AG04450 (cell line): Measurements from ENCODE around the gene KRT75. TPM values are rescaled to one million over a fixed set of nuclear protein-coding genes. Genes with fewer than 3 reads are reported as not detected.

Experiments used
- CTCF ChIA-PET: fragments of 300-600, 350-600 bp; formaldehyde crosslinking; extraction: SDS; loops from one replicate; lab custom pipeline; 2022; ENCODE audit warnings: antibody characterized with exemption, inconsistent platforms; lab: Charles Lee
- POLR2A ChIA-PET: fragments of 350-600 bp; formaldehyde crosslinking; extraction: SDS; loops from one replicate; lab custom pipeline; 2021; ENCODE audit warnings: antibody characterized with exemption, inconsistent platforms; lab: Yijun Ruan, JAX
- DNase-seq: peaks from one replicate; pipeline ENCODE4 v3.0.0-alpha.2; 2011; ENCODE audit warnings: low read depth, low spot score
- H3K27ac ChIP-seq: one replicate; pipeline ENCODE4 v1.5.1; 2012; ENCODE audit warnings: low read depth, low read length, control low read depth
- H3K27me3 ChIP-seq: one replicate; pipeline ENCODE4 v1.6.0; 2012; ENCODE audit warnings: low read length; ENCODE audit not compliant: control insufficient read depth, insufficient read depth
- H3K4me3 ChIP-seq: 2 replicates; pipeline ENCODE4 v1.5.1; 2011; ENCODE audit warnings: mild to moderate bottlenecking, low read depth, low read length, control low read depth
- H3K9me3 ChIP-seq: 2 replicates; pipeline ENCODE4 v1.5.1; 2012; ENCODE audit warnings: low read length; ENCODE audit not compliant: control insufficient read depth, insufficient read depth
- polyA minus RNA-seq: library from RNA; depleted of rRNA, polyadenylated mRNA; stranded (reverse); fragments of >200 nt; gene quantifications from 2 replicates; pipeline ENCODE4 v1.2.3, GENCODE V29; 2011; rRNA and poly(A)+ RNA removed
- polyA plus RNA-seq: library from polyadenylated mRNA; depleted of rRNA; stranded (reverse); fragments of >200 nt; gene quantifications from 2 replicates; pipeline ENCODE4 v1.2.3, GENCODE V29; 2011; rRNA removed
- TF ChIP-seq, protein P1 (sequence below): IDR thresholded peaks from 2 replicates; pipeline ENCODE4 v1.5.1; 2011; ENCODE audit warnings: low read depth, low read length, control low read depth, inconsistent platforms

KRT75 gene
- polyA plus RNA-seq, result not detected in 2 replicates
- not detected in 2 replicates for polyA minus RNA-seq

DNA sequence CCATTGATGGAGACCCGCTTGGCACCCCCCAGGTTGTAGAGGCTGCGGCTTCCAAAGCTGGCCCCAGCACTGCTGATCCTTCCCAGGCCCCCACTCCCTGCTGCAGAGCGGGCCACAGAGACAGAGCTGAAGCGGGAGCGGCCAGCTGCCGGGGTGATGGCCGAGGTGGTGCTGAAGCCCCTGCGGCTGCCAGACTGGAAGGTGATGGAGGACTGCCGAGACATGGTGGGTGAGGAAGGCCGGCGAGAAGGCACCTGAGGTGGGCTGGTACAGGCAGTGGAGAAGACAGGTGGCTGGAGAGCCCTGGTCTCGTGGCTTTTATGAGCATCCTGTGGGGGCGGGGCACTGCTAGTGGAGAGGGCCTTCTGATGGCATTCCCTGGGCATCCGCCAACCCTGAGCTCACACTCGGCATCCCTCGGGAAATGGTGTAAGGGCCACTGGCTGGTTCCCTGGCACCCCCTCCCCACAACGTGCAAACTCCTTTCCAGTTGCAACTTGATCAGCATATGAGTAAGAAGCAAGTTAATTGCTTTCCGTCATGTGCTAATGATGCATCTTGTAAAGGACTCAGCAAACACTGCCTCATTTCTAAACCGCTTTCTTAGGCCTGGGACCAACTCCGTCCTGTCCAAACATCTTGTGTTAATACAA is at the start of gene KRT75:
Gene KRT75 (minus strand): TSS at position 291 of the 653 bp plus-strand sequence. CDS start 67 bp downstream, at position 224.
- Histone ChIP-seq H3K27me3 (peaks cover 12% of the 10 kb centered on the region), H3K9me3 (no peaks in the 10 kb centered on the region), H3K27ac (no peak within 1 kb of the TSS), H3K4me3 (no peak within 1 kb of the TSS)
- POLR2A ChIA-PET, result no interaction called here
- CTCF ChIA-PET, result no interaction called here
- TF ChIP-seq, protein P1, sequence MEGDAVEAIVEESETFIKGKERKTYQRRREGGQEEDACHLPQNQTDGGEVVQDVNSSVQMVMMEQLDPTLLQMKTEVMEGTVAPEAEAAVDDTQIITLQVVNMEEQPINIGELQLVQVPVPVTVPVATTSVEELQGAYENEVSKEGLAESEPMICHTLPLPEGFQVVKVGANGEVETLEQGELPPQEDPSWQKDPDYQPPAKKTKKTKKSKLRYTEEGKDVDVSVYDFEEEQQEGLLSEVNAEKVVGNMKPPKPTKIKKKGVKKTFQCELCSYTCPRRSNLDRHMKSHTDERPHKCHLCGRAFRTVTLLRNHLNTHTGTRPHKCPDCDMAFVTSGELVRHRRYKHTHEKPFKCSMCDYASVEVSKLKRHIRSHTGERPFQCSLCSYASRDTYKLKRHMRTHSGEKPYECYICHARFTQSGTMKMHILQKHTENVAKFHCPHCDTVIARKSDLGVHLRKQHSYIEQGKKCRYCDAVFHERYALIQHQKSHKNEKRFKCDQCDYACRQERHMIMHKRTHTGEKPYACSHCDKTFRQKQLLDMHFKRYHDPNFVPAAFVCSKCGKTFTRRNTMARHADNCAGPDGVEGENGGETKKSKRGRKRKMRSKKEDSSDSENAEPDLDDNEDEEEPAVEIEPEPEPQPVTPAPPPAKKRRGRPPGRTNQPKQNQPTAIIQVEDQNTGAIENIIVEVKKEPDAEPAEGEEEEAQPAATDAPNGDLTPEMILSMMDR, result no peak
- DNase-seq, result no peak

DNA sequence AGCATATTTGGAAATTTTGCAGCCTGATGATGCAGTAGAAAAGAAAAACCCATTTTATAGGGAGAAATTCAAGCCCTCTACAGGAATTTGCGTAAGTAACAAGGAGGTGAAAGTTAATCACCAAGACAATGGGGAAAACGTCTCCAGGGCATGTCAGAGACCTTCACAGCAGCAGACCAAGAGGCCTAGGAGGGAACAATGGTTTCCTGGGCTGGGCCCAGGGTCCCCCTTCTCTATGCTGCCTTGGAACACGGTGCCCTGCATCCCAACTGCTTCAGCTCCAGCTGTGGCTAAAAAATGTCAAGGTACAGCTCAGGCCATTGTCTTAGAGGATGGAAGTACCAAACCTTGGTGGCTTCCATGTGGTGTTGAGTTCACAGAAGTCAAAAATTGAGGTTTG is 45.9 kb upstream of the KRT75 start:
- no peak overlapping the region for H3K27ac ChIP-seq
- TF ChIP-seq, protein P1, result no peak
- H3K9me3 ChIP-seq, result no peaks in the 10 kb centered on the region
- DNase-seq, result no peak
- H3K4me3 ChIP-seq, result no peak overlapping the region
- ChIA-PET POLR2A (no interaction called here), CTCF (no interaction called here)
- H3K27me3 ChIP-seq, result peaks cover 7% of the 10 kb centered on the region

DNA sequence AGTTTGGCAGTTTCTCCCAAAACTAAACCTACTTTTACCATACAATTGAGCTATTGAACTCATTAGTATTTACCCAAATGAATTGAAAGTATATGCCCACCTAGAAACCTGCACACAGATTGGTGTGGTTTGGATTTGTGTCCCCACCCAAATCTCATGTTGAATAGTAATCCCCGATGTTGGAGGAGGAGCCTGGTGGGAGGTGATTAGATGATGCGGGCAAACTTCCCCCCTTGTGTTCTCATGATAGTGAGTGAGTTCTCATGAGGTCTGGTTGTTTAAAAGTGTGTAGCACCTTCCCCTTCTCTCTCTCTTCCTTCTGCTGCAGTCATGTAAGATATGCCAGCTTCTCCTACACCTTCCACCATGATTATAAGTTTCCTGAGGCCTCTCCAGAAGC is 43.5 kb upstream of the KRT75 start:
- H3K9me3 ChIP-seq, result no peaks in the 10 kb centered on the region
- H3K27me3 ChIP-seq, result peaks cover 8% of the 10 kb centered on the region
- no peak for DNase-seq
- no peak overlapping the region for H3K27ac ChIP-seq
- ChIA-PET CTCF (interaction anchor here (0.8 kb wide), 1 partner anchor 503 kb away, joined by 3 read pairs; no protein-coding TSS in a partner anchor), POLR2A (no interaction called here)
- TF ChIP-seq, protein P1, result no peak
- H3K4me3 ChIP-seq, result no peak overlapping the region

DNA sequence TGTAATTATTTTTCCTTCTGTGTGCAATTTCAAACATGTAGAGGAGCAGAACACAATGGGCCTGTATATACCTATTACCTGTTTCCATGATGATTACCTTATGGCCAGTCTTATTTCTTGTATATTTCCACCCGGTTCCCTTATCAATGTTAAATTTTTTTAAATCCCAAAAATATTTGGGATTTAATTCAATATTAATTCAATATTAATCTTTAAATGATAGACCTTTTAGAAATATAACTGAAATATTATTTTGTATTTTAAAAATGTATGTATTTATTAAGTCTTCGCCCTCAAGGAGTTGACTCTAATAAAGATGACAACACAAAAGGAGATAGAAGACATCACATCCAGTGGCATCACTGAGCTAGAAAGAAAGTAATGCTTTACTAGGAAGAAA is 40.0 kb upstream of the KRT75 start:
- Histone ChIP-seq H3K9me3 (no peaks in the 10 kb centered on the region), H3K27ac (no peak overlapping the region), H3K4me3 (no peak overlapping the region), H3K27me3 (peaks cover 9% of the 10 kb centered on the region)
- ChIA-PET POLR2A (no interaction called here), CTCF (no interaction called here)
- TF ChIP-seq, protein P1, result no peak
- DNase-seq, result no peak

DNA sequence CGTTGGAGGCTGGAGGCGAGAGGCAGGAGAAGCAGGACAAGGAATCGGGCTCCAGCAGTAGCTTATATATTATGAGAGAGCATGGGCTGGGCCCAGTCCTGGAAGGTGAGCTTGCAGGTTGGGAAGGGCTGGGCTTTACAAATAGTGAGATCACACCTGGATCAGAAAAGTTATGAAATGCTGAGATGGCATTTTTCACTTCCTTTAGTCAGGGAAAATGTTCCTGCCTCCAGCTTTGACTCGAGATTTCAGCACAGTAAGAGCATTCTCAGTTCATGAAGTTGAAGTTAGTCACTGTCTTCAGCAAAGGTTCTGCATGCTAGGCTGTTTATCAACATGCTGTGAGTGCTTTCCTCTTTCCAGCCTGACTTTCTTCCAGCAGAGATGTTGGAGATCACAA is 39.6 kb upstream of the KRT75 start, which contains the start of gene KRT6C:
Gene KRT6C (minus strand): TSS at position 38 of the 400 bp plus-strand sequence. CDS start 68 bp downstream, outside the sequence.
- CTCF ChIA-PET, result no interaction called here
- Histone ChIP-seq H3K4me3 (no peak within 1 kb of the TSS), H3K27ac (no peak within 1 kb of the TSS), H3K9me3 (no peaks in the 10 kb centered on the region), H3K27me3 (peaks cover 9% of the 10 kb centered on the region)
- DNase-seq, result no peak
- TF ChIP-seq, protein P1, result no peak
- POLR2A ChIA-PET, result no interaction called here
